HG03342 (cell line): ENCODE measurements around the gene SLC9A3.
A peak's percentile ranks its signal among the peaks of the same experiment; 100 is the strongest.

Experiments
- ATAC-seq: cut with Tn5 transposase; IDR thresholded peaks from one replicate; pipeline ENCODE4 v1.9.1; 2021; ENCODE audit warnings: mild to moderate bottlenecking, moderate library complexity; ENCODE audit not compliant: unreplicated experiment

The SLC9A3 gene

GRCh38 chr5:432928-433791, 91.1 kb downstream of the SLC9A3 start:
- ATAC-seq, result no peak

- no peak for ATAC-seq
Measured at GRCh38 chr5:432201-432927, 91.9 kb downstream of the SLC9A3 start.

- no peak for ATAC-seq
Measured at GRCh38 chr5:431711-432050, 92.6 kb downstream of the SLC9A3 start.

- peak; percentile 70 for ATAC-seq
Measured at GRCh38 chr5:431001-431710, 93.1 kb downstream of the SLC9A3 start.

GRCh38 chr5:430214-430925, 93.9 kb downstream of the SLC9A3 start:
- no peak for ATAC-seq

GRCh38 chr5:429453-430188, 94.6 kb downstream of the SLC9A3 start:
- ATAC-seq, result no peak

- ATAC-seq, result no peak
Measured at GRCh38 chr5:428754-429452, 95.3 kb downstream of the SLC9A3 start.

GRCh38 chr5:428219-428618, 96.0 kb downstream of the SLC9A3 start:
- no peak for ATAC-seq

GRCh38 chr5:427415-428087, 96.7 kb downstream of the SLC9A3 start:
- no peak for ATAC-seq

GRCh38 chr5:426392-426976, 97.8 kb downstream of the SLC9A3 start:
- no peak for ATAC-seq

GRCh38 chr5:425714-426113, 98.5 kb downstream of the SLC9A3 start:
- ATAC-seq, result no peak

- peak; percentile 88 for ATAC-seq
Measured at GRCh38 chr5:424301-425110, 99.7 kb downstream of the SLC9A3 start.

- no peak for ATAC-seq
Measured at GRCh38 chr5:423626-424261, 100.5 kb downstream of the SLC9A3 start.

GRCh38 chr5:423233-423565, 101.0 kb downstream of the SLC9A3 start:
- ATAC-seq, result no peak

GRCh38 chr5:422323-423232, 101.7 kb downstream of the SLC9A3 start:
- no peak for ATAC-seq

- ATAC-seq, result no peak
Measured at GRCh38 chr5:421901-422300, 102.3 kb downstream of the SLC9A3 start.
